Endodermal cell (in vitro differentiated cells): ENCODE measurements around the gene GNAT1. TPM values are rescaled to one million over a fixed set of nuclear protein-coding genes. Genes with fewer than 3 reads are reported as not detected.

Experiments
- DNase-seq: peaks from one replicate; pipeline ENCODE4 v3.0.0-alpha.2; 2017
- H3K27ac ChIP-seq: 2 replicates; pipeline ENCODE4 v1.5.1; 2013; ENCODE audit warnings: mild to moderate bottlenecking, low read depth, low read length, moderate library complexity
- H3K27me3 ChIP-seq: 2 replicates; pipeline ENCODE4 v1.6.1; 2013; ENCODE audit warnings: mild to moderate bottlenecking, low read length, moderate library complexity; ENCODE audit not compliant: insufficient read depth, control insufficient read depth, poor library complexity, severe bottlenecking
- H3K36me3 ChIP-seq: 2 replicates; pipeline ENCODE4 v1.7.0; 2013; ENCODE audit warnings: mild to moderate bottlenecking, low read length, moderate library complexity; ENCODE audit not compliant: control insufficient read depth, insufficient read depth
- H3K4me1 ChIP-seq: one replicate; pipeline ENCODE4 v1.7.0; 2013; ENCODE audit warnings: low read length; ENCODE audit not compliant: control insufficient read depth, insufficient read depth
- H3K4me3 ChIP-seq: 2 replicates; pipeline ENCODE4 v1.5.1; 2013; ENCODE audit warnings: mild to moderate bottlenecking, low read length, moderate library complexity
- H3K9ac ChIP-seq: 2 replicates; pipeline ENCODE4 v1.6.1; 2013; ENCODE audit warnings: mild to moderate bottlenecking, low read length, moderate library complexity; ENCODE audit not compliant: poor library complexity, severe bottlenecking; ENCODE audit errors: extremely low read depth
- H3K9me3 ChIP-seq: 2 replicates; pipeline ENCODE4 v1.6.1; 2013; ENCODE audit warnings: mild to moderate bottlenecking, low read length, moderate library complexity; ENCODE audit not compliant: control insufficient read depth
- H3K27ac Mint-ChIP-seq: 2 replicates; pipeline ENCODE4 v1.8.0; 2020; ENCODE audit warnings: mixed read lengths
- H3K27me3 Mint-ChIP-seq: 2 replicates; pipeline ENCODE4 v1.8.0; 2021; ENCODE audit warnings: mild to moderate bottlenecking, mixed read lengths; ENCODE audit not compliant: insufficient read depth
- H3K36me3 Mint-ChIP-seq: 2 replicates; pipeline ENCODE4 v1.8.0; 2020; ENCODE audit warnings: low read depth, mixed read lengths
- H3K4me1 Mint-ChIP-seq: 2 replicates; pipeline ENCODE4 v1.8.0; 2020; ENCODE audit warnings: mixed read lengths
- H3K4me3 Mint-ChIP-seq: 2 replicates; pipeline ENCODE4 v1.8.0; 2020; ENCODE audit warnings: mild to moderate bottlenecking, moderate library complexity, mixed read lengths
- H3K9me3 Mint-ChIP-seq: 2 replicates; pipeline ENCODE4 v1.8.0; 2020; ENCODE audit warnings: mild to moderate bottlenecking, mixed read lengths
- CTCF ChIP-seq: fragments of 200-600 bp; sonication (generic); conservative IDR thresholded peaks from 2 replicates; pipeline ENCODE4 v1.5.0; 2021; ENCODE audit warnings: antibody characterized with exemption, mild to moderate bottlenecking
- WGBS, 2 experiments: methylation state at CpG; one replicate each; pipeline versions ENCODE4 v1.1.5 to v1.1.7; 2013; ENCODE audit warnings: missing lambda C conversion rate in 2 of 2, mixed read lengths in 1 of 2; ENCODE audit not compliant: insufficient coverage in 1 of 2, insufficient read length in 1 of 2; 5-methylcytosine and 5-hydroxymethylcytosine counted together
- total RNA-seq, 2 donors: library from RNA; stranded (reverse); fragmentation: NEBNext Ultra II Directional in 1 of 2; extraction: Animal tissue kit (Norgen Biotek cat#: 25700) in 1 of 2; gene quantifications; 2 replicates in 1 of 2; 3 replicates in 1 of 2; pipeline ENCODE4 v1.2.1, GENCODE V29; 2021

Gene GNAT1
- total RNA-seq, 2 donors from 2014 or later, result 0.42 to 1.2 TPM

GRCh38 chr3:50192689-50193141 lies 1.3 kb downstream of the GNAT1 start:
- H3K4me1 ChIP-seq, result no peaks in the 10 kb centered on the region
- TF ChIP-seq CTCF, result peak; percentile 87
- Mint-ChIP-seq H3K27ac (no peak overlapping the region), H3K9me3 (no peaks in the 10 kb centered on the region), H3K4me3 (no peak overlapping the region), H3K27me3 (peaks cover 31% of the 10 kb centered on the region), H3K4me1 (no peaks in the 10 kb centered on the region), H3K36me3 (no peaks in the 10 kb centered on the region)
- H3K4me3 ChIP-seq, result no peak overlapping the region
- 47 to 50% methylated on average over 17 to 21 of the region's 21 CpGs for whole genome bisulfite sequencing, 2 experiments
- H3K36me3 ChIP-seq, result no peaks in the 10 kb centered on the region
- H3K27me3 ChIP-seq, result peaks cover 5% of the 10 kb centered on the region
- H3K9me3 ChIP-seq, result no peaks in the 10 kb centered on the region
- H3K9ac ChIP-seq, result no peak overlapping the region
- DNase-seq, result peak; percentile 97
- no peak overlapping the region for H3K27ac ChIP-seq

- H3K36me3 ChIP-seq, result no peaks in the 10 kb centered on the region
- Mint-ChIP-seq H3K4me1 (no peaks in the 10 kb centered on the region), H3K9me3 (no peaks in the 10 kb centered on the region), H3K4me3 (no peak overlapping the region), H3K27me3 (peaks cover 31% of the 10 kb centered on the region), H3K36me3 (no peaks in the 10 kb centered on the region), H3K27ac (no peak overlapping the region)
- 91 to 93% methylated on average over 21 to 36 of the region's 36 CpGs for WGBS, 2 experiments
- DNase-seq, result no peak
- no peak overlapping the region for H3K9ac ChIP-seq
- H3K4me3 ChIP-seq, result no peak overlapping the region
- H3K4me1 ChIP-seq, result no peaks in the 10 kb centered on the region
- no peak for TF ChIP-seq CTCF
- H3K27me3 ChIP-seq, result peaks cover 5% of the 10 kb centered on the region
- no peaks in the 10 kb centered on the region for H3K9me3 ChIP-seq
- no peak overlapping the region for H3K27ac ChIP-seq
Observed at GRCh38 chr3:50193286-50193685, 1.9 kb downstream of the GNAT1 start.

- Histone ChIP-seq H3K27ac (no peak overlapping the region), H3K27me3 (peaks cover 5% of the 10 kb centered on the region), H3K4me3 (no peak overlapping the region), H3K9ac (no peak overlapping the region), H3K4me1 (no peaks in the 10 kb centered on the region), H3K9me3 (no peaks in the 10 kb centered on the region), H3K36me3 (no peaks in the 10 kb centered on the region)
- no peak overlapping the region for H3K4me3 Mint-ChIP-seq
- peaks cover 35% of the 10 kb centered on the region for H3K27me3 Mint-ChIP-seq
- H3K4me1 Mint-ChIP-seq, result no peaks in the 10 kb centered on the region
- H3K9me3 Mint-ChIP-seq, result no peaks in the 10 kb centered on the region
- WGBS, 2 experiments, result 94 to 95% methylated on average over 22 to 34 of the region's 34 CpGs
- H3K36me3 Mint-ChIP-seq, result no peaks in the 10 kb centered on the region
- H3K27ac Mint-ChIP-seq, result no peak overlapping the region
- no peak for DNase-seq
- TF ChIP-seq CTCF, result no peak
Observed at GRCh38 chr3:50193746-50194127, 2.3 kb downstream of the GNAT1 start.
